ENCODE data around the gene RALGDS.

DNA sequence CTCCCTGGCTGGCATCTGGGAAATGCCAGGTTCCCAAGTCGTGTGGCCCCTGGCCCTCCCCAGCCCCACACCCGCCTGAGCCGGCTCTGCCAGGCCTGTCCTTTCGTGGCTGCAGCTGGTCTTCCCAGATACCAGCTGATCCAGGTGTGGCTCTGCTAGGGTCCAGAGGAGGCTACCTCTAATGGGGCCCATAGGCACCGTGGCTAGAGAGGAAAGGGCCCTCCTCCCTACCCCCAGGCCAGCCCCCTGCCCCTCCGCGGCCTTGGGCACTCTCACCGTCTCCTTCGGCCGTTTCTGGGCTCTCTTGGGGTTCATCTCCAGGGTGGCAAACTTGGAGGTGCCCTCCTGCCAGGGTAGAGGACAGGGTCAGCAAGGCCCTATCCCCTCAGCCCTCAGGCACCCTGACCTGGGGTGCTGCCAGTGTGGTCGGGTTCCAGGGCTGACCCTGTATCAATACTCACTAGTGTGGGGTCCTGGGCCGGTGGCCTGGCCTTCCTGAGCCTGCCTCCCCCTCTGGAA is 17.0 kb downstream of the RALGDS start:
- TF ChIP-seq, protein P1, sequence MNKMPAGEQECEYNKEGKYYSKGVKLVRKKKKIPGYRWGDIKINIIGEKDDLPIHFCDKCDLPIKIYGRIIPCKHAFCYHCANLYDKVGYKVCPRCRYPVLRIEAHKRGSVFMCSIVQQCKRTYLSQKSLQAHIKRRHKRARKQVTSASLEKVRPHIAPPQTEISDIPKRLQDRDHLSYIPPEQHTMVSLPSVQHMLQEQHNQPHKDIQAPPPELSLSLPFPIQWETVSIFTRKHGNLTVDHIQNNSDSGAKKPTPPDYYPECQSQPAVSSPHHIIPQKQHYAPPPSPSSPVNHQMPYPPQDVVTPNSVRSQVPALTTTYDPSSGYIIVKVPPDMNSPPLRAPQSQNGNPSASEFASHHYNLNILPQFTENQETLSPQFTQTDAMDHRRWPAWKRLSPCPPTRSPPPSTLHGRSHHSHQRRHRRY (tag by site-specific recombination; IDR thresholded peaks at IDR 0.05), result no peak
- TF ChIP-seq, protein P2, sequence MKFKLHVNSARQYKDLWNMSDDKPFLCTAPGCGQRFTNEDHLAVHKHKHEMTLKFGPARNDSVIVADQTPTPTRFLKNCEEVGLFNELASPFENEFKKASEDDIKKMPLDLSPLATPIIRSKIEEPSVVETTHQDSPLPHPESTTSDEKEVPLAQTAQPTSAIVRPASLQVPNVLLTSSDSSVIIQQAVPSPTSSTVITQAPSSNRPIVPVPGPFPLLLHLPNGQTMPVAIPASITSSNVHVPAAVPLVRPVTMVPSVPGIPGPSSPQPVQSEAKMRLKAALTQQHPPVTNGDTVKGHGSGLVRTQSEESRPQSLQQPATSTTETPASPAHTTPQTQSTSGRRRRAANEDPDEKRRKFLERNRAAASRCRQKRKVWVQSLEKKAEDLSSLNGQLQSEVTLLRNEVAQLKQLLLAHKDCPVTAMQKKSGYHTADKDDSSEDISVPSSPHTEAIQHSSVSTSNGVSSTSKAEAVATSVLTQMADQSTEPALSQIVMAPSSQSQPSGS (tag by site-specific recombination; IDR thresholded peaks at IDR 0.05; ENCODE audit: low read depth), result no peak
- TF ChIP-seq ZNF548 (tag by site-specific recombination; IDR thresholded peaks at IDR 0.05) (no peak), HOXD13 (CRISPR knock-in tag; IDR thresholded peaks at IDR 0.05; ENCODE audit: borderline replicate concordance) (no peak), ZNF146 (tag by site-specific recombination; IDR thresholded peaks at IDR 0.05) (no peak), ZNF660 (tag by site-specific recombination; IDR thresholded peaks at IDR 0.05) (no peak)
